ENCODE measurements around the gene RMP24.
A peak's percentile ranks its signal among the peaks of the same experiment; 100 is the strongest.

The RMP24 gene

DNA sequence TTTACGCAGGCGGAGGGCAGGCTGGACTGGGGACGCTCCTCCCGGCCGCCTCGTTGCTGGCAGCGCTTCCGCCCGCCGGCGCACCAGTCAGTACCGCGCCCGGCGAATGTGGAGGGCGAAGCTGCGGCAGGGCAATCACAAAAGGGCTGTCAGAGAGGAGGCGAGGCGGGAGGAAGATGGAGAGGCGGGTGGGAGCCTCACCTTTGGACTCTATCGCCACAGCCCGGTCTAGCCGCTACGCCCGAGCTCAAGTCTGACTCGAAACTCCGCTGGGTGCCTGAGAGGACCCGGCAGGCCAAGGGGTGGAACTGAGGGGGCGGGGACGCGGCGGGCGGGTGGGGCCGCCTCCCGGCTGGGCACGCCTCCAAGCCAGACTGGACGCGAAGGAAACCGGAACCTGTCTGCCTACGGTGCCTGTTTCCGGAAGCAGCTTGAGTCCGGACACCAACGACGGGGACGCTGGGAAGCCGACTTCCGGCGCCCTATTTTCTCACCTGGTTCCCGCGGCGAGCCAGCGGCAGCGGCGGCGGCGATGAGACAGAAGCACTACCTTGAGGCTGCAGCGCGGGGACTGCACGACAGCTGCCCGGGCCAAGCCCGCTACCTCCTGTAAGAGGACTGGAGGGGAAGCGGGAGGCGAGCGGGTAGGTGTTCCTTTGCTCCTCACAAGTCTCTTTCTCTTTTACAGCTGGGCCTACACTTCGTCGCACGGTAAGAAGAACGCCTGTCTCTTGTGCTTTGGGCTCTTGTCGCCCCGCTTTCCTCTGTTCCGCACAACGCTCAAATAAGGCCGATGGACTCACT is at the start of gene RMP24:
RMP24 (plus strand) TSS at position 483 of the 804 bp plus-strand sequence.
- Mint-ChIP-seq H3K4me1 (ENCODE audit: low read depth) (peaks cover 48% of the 10 kb centered on the region), H3K36me3 (ENCODE audit: low read depth) (peaks cover 21% of the 10 kb centered on the region), H3K27ac (peak within 1 kb of the TSS; percentile 96), H3K27me3 (ENCODE audit: low read depth) (no peaks in the 10 kb centered on the region), H3K9me3 (no peaks in the 10 kb centered on the region), H3K4me3 (peak within 1 kb of the TSS; percentile 97)
- intact Hi-C loops (cut with micrococcal nuclease), result loop anchor here (1.0 to 10.0 kb wide), 14 partner anchors 94 to 1110 kb away; partner anchors contain the start of genes ELP2, INO80C, KIAA1328 and SLC39A6
- CTCF ChIA-PET, result interaction anchor here (1.1 kb wide), 1 partner anchor 22 kb away, joined by 4 read pairs; no protein-coding TSS in a partner anchor
- peak; percentile 96 for DNase-seq

DNA sequence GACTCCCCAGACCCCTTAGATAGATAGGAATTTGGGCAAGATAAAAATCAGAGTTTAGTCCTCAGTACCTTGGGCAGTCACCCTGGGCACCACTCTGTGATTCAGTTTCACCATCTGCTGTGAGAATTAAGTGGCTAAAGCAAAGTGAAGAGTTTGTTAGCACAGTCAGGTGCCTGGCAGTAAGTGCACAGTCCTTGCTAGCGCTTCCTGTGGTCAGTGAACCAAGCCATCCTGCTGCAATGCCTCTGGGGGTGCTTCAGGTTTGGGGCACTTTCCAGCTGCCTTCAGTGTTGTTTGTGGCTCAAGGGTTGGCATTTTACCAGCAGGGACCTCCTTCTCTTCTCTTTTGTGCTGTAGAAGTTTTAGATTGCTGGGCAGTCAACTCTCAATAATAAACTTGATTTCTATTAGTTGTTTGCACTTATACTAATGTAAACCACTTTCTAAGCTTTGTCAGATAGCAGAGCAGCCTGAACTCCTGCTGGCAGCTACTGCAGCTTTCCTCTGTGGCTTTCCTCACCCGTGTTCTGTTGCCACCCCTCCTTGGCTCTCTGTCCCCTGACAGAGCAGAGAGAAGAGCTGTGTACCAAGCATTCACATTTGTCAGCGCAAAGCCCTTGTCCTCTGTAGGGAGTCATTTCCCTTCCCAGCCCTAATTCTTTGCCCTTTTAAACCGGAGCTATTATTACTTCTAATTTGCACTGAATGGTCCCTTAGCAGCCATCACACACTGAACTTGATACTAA is 48.4 kb upstream of the RMP24 start:
- CTCF ChIA-PET, result no interaction called here
- Mint-ChIP-seq H3K9me3 (no peaks in the 10 kb centered on the region), H3K36me3 (ENCODE audit: low read depth) (no peaks in the 10 kb centered on the region), H3K27ac (no peak overlapping the region), H3K4me3 (no peak overlapping the region), H3K4me1 (ENCODE audit: low read depth) (no peaks in the 10 kb centered on the region), H3K27me3 (ENCODE audit: low read depth) (peaks cover 22% of the 10 kb centered on the region)
- intact Hi-C loops (cut with micrococcal nuclease), result no loop called here
- DNase-seq, result no peak

DNA sequence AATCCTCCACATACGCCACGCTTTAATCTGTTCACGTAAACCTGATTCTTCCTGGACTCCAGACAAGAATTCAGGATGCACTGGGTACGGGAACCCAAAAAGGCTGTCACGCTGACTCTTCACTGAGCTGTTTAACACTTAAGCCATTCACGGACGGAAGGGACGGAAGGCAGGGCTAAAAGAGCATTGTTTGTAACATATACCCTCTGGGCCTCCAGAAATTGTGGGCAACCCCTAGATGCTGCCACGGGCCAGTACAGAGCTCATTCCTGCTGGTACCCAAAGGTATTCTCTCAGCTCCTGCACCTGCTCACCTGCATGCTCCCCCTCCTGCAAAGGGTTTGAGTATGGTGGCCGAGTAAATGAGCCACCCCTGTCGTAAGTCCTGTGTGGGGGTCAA is 45.6 kb upstream of the RMP24 start:
- H3K9me3 Mint-ChIP-seq, result peaks cover 5% of the 10 kb centered on the region
- no peaks in the 10 kb centered on the region for H3K4me1 Mint-ChIP-seq (ENCODE audit: low read depth)
- H3K4me3 Mint-ChIP-seq, result no peak overlapping the region
- CTCF ChIA-PET, result no interaction called here
- H3K27me3 Mint-ChIP-seq (ENCODE audit: low read depth), result peaks cover 22% of the 10 kb centered on the region
- intact Hi-C loops (cut with micrococcal nuclease), result no loop called here
- no peak overlapping the region for H3K27ac Mint-ChIP-seq
- H3K36me3 Mint-ChIP-seq (ENCODE audit: low read depth), result no peaks in the 10 kb centered on the region
- DNase-seq, result no peak

DNA sequence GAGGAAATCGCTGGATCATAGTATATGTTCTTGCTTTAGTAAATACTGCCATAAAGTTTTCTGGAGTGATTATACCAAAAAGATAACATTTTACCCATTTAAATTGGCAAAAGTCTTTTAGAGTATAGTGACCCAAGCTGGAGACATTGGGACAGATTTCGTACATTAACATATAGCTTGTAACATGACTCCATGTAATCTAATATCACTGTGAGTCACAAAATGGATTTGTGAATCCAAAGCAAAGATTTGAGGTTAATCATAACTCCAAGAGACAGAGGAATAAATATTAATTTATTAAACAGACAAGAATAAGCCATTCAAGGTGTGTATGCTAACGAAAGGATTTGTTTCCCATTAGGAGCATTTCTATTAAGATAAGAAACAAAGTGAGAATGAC is 45.0 kb upstream of the RMP24 start:
- no peak for DNase-seq
- H3K4me1 Mint-ChIP-seq (ENCODE audit: low read depth), result no peaks in the 10 kb centered on the region
- CTCF ChIA-PET, result no interaction called here
- no peaks in the 10 kb centered on the region for H3K36me3 Mint-ChIP-seq (ENCODE audit: low read depth)
- H3K27ac Mint-ChIP-seq, result no peak overlapping the region
- peaks cover 18% of the 10 kb centered on the region for H3K27me3 Mint-ChIP-seq (ENCODE audit: low read depth)
- no peak overlapping the region for H3K4me3 Mint-ChIP-seq
- intact Hi-C loops (cut with micrococcal nuclease), result no loop called here
- peaks cover 5% of the 10 kb centered on the region for H3K9me3 Mint-ChIP-seq

DNA sequence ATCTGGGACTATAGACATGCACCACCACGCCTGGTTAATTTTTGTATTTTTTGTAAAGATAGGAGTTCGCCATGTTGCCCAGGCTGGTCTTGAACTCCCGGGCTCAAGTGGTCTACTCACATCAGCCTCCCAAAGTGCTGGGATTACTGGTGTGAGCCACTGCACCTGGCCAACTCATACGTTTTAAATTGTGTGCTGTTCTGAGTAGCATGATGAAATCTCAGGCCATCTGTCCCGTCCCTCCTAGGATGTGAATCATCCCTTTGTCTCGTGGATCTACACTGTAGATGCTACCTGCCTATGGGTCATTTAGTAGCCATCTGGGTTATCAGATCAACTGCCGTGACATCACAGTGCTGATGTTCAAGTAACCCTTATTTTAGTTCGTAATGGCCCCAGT is 38.5 kb upstream of the RMP24 start:
- intact Hi-C loops (cut with micrococcal nuclease), result no loop called here
- Mint-ChIP-seq H3K9me3 (peaks cover 5% of the 10 kb centered on the region), H3K27ac (no peak overlapping the region), H3K36me3 (ENCODE audit: low read depth) (no peaks in the 10 kb centered on the region), H3K27me3 (ENCODE audit: low read depth) (no peaks in the 10 kb centered on the region), H3K4me1 (ENCODE audit: low read depth) (no peaks in the 10 kb centered on the region), H3K4me3 (no peak overlapping the region)
- CTCF ChIA-PET, result no interaction called here
- no peak for DNase-seq

DNA sequence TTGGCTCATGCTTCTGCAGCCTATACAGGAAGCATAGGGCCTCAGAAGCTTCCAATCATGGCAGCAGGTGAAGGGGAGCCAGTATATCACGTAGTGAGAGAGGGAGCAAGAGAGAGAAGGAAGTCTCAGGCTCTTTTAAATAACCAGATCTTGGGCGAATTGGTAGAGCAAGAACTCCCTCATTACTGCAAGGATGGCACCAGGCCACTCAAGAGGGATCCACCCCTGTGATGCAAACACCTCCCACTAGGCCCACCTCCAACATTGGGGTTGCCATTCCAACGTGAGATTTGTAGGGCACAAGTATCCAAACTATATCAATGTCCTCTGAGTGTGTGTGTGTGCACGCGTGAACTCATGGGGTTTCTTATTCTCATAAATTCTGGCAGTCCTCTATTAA is 37.6 kb upstream of the RMP24 start:
- Mint-ChIP-seq H3K36me3 (ENCODE audit: low read depth) (no peaks in the 10 kb centered on the region), H3K4me3 (no peak overlapping the region), H3K27me3 (ENCODE audit: low read depth) (no peaks in the 10 kb centered on the region), H3K9me3 (peaks cover 5% of the 10 kb centered on the region), H3K4me1 (ENCODE audit: low read depth) (no peaks in the 10 kb centered on the region), H3K27ac (no peak overlapping the region)
- DNase-seq, result no peak
- CTCF ChIA-PET, result no interaction called here
- intact Hi-C loops (cut with micrococcal nuclease), result no loop called here

DNA sequence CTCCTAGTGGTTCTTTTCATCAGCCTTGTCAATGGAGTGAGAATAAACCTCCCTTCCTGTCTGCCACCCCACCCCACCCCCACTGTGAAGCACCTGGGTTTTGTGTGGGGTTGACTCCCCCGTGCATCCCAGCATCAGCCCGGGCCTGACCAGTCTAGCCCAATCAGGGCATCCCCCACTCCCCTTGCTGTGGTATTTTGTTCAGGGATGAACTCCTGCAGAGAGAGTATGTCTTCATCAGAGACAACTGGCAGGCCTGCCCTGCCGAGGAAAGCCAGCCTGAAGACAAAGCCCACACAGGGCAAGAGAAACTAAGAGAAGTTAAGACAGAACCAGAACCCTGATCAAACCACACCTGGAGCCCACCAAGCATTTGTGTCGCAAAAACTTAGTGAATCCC is 36.7 kb upstream of the RMP24 start:
- Mint-ChIP-seq H3K4me3 (no peak overlapping the region), H3K4me1 (ENCODE audit: low read depth) (no peaks in the 10 kb centered on the region), H3K9me3 (no peaks in the 10 kb centered on the region), H3K27ac (no peak overlapping the region), H3K27me3 (ENCODE audit: low read depth) (no peaks in the 10 kb centered on the region), H3K36me3 (ENCODE audit: low read depth) (no peaks in the 10 kb centered on the region)
- DNase-seq, result no peak
- intact Hi-C loops (cut with micrococcal nuclease), result no loop called here
- CTCF ChIA-PET, result no interaction called here

DNA sequence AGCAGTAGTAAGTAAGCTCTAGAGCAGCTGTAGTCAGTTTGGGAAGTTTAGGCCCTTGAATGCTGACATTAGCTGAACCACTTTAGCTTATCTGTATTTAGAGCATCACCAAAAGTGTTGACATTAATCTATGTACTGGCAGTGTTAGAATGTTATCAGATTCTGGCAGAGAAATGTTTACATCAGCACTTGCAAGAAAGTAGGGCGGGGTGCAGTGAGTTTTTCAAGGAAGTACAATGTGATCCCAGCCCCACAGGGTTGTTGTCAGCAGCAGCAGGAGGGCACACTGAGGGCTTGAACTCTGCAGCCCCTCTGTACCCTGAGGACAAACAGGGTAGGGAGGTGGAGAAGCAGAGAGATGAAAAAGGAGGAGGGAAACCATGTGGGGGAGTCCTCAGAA is 35.5 kb upstream of the RMP24 start:
- CTCF ChIA-PET, result interaction anchor here (0.8 kb wide), 1 partner anchor 16 kb away, joined by 3 read pairs; no protein-coding TSS in a partner anchor

DNA sequence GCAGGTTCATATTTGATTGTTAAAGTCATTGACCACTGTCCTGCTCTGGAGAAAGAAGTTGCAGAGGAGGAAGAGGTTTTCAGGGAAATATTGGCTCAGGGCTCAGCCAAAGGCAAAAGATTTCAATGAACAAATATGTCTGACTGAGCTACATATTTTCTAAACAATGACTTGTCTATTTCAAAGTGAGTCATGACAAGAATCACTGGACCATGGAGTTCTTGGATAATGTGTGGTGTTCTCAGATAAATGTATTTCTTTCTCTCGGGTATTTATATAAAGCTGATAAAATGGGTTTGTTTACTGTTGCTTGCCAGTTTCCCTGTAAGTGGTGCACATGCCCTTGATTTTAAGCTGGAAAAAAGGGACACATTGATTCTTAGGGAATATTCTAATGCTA is 34.3 kb upstream of the RMP24 start:
- H3K27me3 Mint-ChIP-seq (ENCODE audit: low read depth), result peaks cover 3% of the 10 kb centered on the region
- no peaks in the 10 kb centered on the region for H3K36me3 Mint-ChIP-seq (ENCODE audit: low read depth)
- no peak overlapping the region for H3K4me3 Mint-ChIP-seq
- no peaks in the 10 kb centered on the region for H3K4me1 Mint-ChIP-seq (ENCODE audit: low read depth)
- H3K9me3 Mint-ChIP-seq, result no peaks in the 10 kb centered on the region
- DNase-seq, result no peak
- intact Hi-C loops (cut with micrococcal nuclease), result no loop called here
- H3K27ac Mint-ChIP-seq, result no peak overlapping the region
- CTCF ChIA-PET, result interaction anchor here (0.6 to 1.3 kb wide), 3 partner anchors 10 to 11 kb away, joined by 3 to 4 read pairs (median 4); no protein-coding TSS in a partner anchor

More for the DNA sequence above, 35.5 kb upstream of the RMP24 start:
- DNase-seq, result no peak
- Mint-ChIP-seq H3K36me3 (ENCODE audit: low read depth) (no peaks in the 10 kb centered on the region), H3K4me3 (no peak overlapping the region), H3K4me1 (ENCODE audit: low read depth) (no peaks in the 10 kb centered on the region), H3K9me3 (no peaks in the 10 kb centered on the region), H3K27me3 (ENCODE audit: low read depth) (no peaks in the 10 kb centered on the region), H3K27ac (no peak overlapping the region)
- intact Hi-C loops (cut with micrococcal nuclease), result no loop called here

DNA sequence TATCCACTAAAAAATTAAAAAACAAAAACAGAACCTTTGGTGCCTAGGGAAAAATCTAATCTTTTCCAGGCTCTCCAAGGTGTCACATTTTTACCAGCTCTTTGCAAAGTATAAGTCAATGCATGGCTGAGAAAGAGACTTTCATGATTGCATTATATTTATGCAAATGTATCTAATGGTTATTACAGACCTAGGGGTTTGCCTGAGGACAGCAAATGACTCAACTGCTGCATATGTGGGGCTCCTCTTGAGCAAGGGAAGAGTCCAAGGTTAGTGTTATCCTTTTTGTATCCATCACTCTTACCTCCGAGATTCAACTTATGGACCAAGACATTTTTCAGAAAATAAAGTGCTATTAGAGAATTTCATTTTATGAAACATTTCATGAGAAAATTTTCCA is 33.9 kb upstream of the RMP24 start:
- CTCF ChIA-PET, result interaction anchor here (1.0 to 1.3 kb wide), 2 partner anchors 9 to 11 kb away, joined by 3 to 4 read pairs; no protein-coding TSS in a partner anchor
- Mint-ChIP-seq H3K27ac (no peak overlapping the region), H3K9me3 (no peaks in the 10 kb centered on the region), H3K27me3 (ENCODE audit: low read depth) (peaks cover 3% of the 10 kb centered on the region), H3K4me1 (ENCODE audit: low read depth) (no peaks in the 10 kb centered on the region), H3K36me3 (ENCODE audit: low read depth) (no peaks in the 10 kb centered on the region), H3K4me3 (no peak overlapping the region)
- no peak for DNase-seq
- intact Hi-C loops (cut with micrococcal nuclease), result no loop called here

DNA sequence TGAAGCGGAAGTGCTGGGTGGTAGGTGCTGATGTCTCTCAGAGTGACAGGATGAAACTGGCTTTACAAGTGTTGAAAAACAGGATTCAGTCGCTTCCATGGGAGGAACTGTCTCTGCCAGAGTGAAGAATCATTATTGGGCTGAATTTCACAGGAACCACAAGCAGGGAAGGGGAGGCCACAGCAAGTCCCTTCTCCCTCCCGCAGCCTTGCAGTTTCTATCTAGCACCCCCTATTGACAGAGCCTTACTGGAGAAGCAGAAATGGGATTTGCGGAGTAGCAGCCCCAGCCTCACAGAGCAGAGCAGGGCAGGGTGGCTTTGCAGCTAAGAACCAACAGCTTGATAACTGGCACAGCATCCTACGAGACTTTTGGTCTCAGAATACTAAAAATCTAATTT is 33.3 kb upstream of the RMP24 start:
- Mint-ChIP-seq H3K4me1 (ENCODE audit: low read depth) (no peaks in the 10 kb centered on the region), H3K4me3 (no peak overlapping the region), H3K27ac (no peak overlapping the region), H3K36me3 (ENCODE audit: low read depth) (no peaks in the 10 kb centered on the region), H3K9me3 (no peaks in the 10 kb centered on the region), H3K27me3 (ENCODE audit: low read depth) (peaks cover 3% of the 10 kb centered on the region)
- CTCF ChIA-PET, result interaction anchor here (1.0 kb wide), 1 partner anchor 10 kb away, joined by 4 read pairs; no protein-coding TSS in a partner anchor
- intact Hi-C loops (cut with micrococcal nuclease), result no loop called here
- no peak for DNase-seq

DNA sequence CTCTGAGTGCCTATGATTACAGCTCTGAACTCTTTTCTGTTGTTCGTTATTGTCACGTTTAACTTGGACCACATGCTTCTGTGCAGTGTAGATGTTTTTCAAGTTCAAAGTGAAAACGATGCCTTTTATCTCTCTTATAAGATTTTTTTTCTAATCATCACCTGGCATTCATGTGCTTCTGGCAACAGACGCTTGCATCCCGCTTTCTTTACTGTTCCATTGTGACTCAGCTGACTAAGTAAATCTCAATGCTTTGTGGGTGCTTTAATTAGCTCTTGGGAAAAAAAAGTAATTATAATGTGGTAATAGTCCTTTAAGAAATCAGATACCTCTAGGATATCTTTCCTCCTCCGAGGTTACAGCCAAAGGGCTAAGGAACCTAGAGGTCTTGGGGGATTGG is 31.2 kb upstream of the RMP24 start:
- DNase-seq, result no peak
- no peak overlapping the region for H3K4me3 Mint-ChIP-seq
- H3K36me3 Mint-ChIP-seq (ENCODE audit: low read depth), result no peaks in the 10 kb centered on the region
- peaks cover 3% of the 10 kb centered on the region for H3K27me3 Mint-ChIP-seq (ENCODE audit: low read depth)
- CTCF ChIA-PET, result interaction anchor here (0.6 to 1.8 kb wide), 3 partner anchors 9 to 555 kb away, joined by 3 to 5 read pairs (median 4); no protein-coding TSS in a partner anchor
- no peaks in the 10 kb centered on the region for H3K4me1 Mint-ChIP-seq (ENCODE audit: low read depth)
- intact Hi-C loops (cut with micrococcal nuclease), result no loop called here
- H3K27ac Mint-ChIP-seq, result no peak overlapping the region
- no peaks in the 10 kb centered on the region for H3K9me3 Mint-ChIP-seq
